AG09319 (cell line): ENCODE data around the gene XCR1.

ENCODE experiments used
- DNase-seq: peaks from one replicate; pipeline ENCODE4 v3.0.0-alpha.2; 2010; ENCODE audit warnings: low read depth; ENCODE audit errors: extremely low read depth
- TF ChIP-seq, protein P1 (sequence below): IDR thresholded peaks from 2 replicates; pipeline ENCODE4 v1.5.1; 2011; ENCODE audit warnings: low read depth, mild to moderate bottlenecking, inconsistent platforms, low read length, moderate library complexity

XCR1 gene

DNA sequence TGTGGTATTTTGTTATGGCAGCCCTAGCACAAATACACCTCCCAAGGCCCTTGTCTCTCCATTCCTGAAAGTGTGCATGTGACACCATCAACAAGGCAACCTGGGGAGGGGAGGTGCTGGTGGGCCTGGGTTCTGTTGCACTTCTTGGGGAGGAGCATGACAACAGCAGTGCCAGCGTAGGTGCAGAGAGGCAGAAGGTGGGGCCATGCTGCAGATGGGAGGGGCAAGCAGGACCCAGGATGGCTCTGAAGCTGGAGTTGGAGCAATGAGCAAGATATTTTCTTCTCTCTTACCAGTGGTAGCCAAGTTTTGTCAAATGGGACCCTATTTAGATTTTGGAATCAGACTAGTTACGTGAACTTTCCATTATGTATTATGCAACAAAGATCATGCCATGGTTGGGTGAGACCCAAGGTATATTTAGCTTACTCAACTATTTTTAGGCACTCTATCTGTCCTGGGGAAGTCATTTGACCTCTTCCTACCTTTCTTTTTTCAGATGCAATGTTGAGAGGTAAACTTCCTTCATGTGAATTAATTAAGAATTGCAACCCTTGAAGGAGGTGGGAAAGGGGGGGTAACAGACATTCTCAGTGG lies 35.1 kb downstream of the XCR1 start:
- TF ChIP-seq, protein P1, sequence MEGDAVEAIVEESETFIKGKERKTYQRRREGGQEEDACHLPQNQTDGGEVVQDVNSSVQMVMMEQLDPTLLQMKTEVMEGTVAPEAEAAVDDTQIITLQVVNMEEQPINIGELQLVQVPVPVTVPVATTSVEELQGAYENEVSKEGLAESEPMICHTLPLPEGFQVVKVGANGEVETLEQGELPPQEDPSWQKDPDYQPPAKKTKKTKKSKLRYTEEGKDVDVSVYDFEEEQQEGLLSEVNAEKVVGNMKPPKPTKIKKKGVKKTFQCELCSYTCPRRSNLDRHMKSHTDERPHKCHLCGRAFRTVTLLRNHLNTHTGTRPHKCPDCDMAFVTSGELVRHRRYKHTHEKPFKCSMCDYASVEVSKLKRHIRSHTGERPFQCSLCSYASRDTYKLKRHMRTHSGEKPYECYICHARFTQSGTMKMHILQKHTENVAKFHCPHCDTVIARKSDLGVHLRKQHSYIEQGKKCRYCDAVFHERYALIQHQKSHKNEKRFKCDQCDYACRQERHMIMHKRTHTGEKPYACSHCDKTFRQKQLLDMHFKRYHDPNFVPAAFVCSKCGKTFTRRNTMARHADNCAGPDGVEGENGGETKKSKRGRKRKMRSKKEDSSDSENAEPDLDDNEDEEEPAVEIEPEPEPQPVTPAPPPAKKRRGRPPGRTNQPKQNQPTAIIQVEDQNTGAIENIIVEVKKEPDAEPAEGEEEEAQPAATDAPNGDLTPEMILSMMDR, result no peak
- no peak for DNase-seq

DNA sequence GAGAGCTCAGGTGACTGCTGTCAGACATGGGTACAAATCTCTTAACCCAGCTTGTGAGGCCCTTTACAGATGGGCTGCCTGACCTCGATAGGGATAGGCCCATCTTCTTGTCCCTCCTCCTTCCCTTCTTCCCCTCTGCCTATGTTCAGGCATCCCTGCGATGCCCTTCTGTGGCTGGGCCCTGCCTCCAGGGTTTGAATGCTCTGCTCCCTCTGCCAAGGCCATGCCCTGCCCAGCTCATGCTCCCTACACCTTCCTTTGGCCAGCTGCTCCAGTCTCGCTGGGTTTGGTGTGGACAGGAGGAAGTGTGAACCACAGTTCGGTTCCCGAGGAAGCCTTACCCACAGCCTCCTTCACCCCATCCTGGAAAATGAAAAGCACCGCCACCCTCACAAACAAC lies 35.9 kb downstream of the XCR1 start:
- TF ChIP-seq, protein P1, result no peak
- no peak for DNase-seq

DNA sequence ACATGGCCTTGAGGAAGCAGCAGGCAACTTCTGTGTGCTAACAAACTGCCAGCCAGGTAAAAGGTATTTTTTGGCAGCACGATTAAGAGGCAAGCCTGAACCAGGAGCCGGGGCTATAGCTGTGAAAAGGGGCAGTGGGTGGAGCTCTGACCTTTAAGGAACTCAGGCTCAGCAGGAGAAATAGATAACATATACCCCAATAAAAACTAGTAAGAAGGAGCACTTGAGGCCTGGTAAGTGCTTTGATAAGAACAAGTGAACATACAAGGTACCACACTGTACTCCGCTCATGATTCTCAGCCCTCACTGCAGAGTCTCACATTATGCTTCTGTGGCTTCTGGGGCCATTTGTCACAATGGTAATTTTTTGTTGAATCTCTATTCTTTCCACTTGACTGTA lies 37.1 kb downstream of the XCR1 start:
- no peak for DNase-seq
- TF ChIP-seq, protein P1, result no peak

- TF ChIP-seq, protein P1, result no peak
- DNase-seq, result no peak
Measured at GRCh38 chr3:45988804-45989203, 38.5 kb downstream of the XCR1 start.

- no peak for DNase-seq
Measured at GRCh38 chr3:45988362-45988761, 38.9 kb downstream of the XCR1 start.

DNA sequence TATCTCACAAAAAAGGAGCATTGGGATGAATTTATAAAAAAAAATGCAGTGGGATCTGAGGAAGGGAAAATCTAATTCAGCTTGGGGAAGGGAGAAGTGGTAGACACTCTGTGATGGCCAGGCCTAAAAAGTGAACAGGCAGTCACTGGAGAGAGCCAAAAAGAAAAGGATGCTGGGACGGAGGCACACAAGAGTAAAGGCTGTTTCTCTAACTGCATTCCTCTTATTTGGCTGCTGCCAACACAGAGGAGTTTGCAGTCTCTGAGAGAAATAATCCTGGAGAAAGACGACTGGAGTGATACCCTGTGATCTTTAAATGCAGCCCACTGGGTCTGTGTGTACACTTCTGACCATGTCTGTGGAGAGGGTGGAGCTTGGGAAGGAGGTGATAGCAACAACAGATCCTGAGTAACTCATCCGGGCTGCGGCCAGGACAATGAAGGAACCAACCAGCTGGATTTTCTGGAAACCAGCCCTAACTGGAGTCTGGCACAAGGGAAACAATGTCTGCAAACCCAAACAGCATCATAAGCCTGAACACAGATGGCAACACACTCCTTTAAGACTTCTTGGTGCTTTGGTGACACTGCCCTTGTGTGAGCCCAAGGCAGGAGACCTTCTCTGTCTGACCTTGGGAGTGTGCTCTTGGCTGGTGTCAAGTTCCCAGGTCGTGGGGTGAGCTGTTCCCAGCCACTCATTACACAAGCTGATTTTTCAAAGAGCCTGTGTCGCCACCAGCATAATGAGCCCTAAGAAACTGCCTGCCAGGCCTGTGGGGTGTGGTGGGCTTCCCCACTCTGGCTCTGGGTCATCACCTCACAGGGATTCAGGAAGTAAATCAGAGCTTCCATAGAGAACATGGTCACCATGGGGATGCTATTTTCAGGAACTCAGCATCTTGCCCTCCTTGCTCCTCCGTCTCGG lies 39.7 kb downstream of the XCR1 start:
- TF ChIP-seq, protein P1, result no peak
- no peak for DNase-seq

More at GRCh38 chr3:45988362-45988761, 38.9 kb downstream of the XCR1 start:
- TF ChIP-seq, protein P1, result no peak
